Left cardiac atrium (tissue), 2 donors: Measurements from ENCODE around the gene GBP4. TPM values are rescaled to one million over a fixed set of nuclear protein-coding genes. Genes with fewer than 3 reads are reported as not detected.

Source experiments
- total RNA-seq, 2 donors: library from RNA; stranded (reverse); fragmentation: NEBNext Ultra II Directional; extraction: Animal tissue kit (Norgen Biotek cat#: 25700); gene quantifications; one replicate each; pipeline ENCODE4 v1.2.1, GENCODE V29; 2021
- donor health status: DM: no; HTN: yes; CAD: no; lungs with severe emphysema.
- donor health status: DM: yes; HTN: yes; CAD: no.

Gene GBP4
- total RNA-seq, 2 donors from 2014 or later = 6.2 to 7.1 TPM

Other genes with a start within 250 kb of the GBP4 start
- 10 to 100 TPM; 10.3 to 12.2 TPM for gene KYAT3, start 206.3 kb downstream of the GBP4 start, total RNA-seq
- gene RBMXL1, start 206.3 kb downstream of the GBP4 start, total RNA-seq = 10 to 100 TPM; 12.5 to 13.7 TPM
- 10 to 100 TPM in 1 of 2 donors, 1 to 10 TPM in 1; 8.2 to 11.1 TPM for gene GBP3, start 176.1 kb downstream of the GBP4 start, total RNA-seq
- gene GBP1, start 133.7 kb downstream of the GBP4 start, total RNA-seq = 10 to 100 TPM; 11.1 to 14.3 TPM
- 10 to 100 TPM; 16.1 to 24.0 TPM for gene GBP2, start 72.8 kb downstream of the GBP4 start, total RNA-seq
- gene GBP7, start 22.9 kb downstream of the GBP4 start, total RNA-seq = not detected
- gene GBP5, start 73.9 kb upstream of the GBP4 start, total RNA-seq = 1 to 10 TPM; 1.3 to 1.7 TPM
- gene GBP6, start 165.1 kb upstream of the GBP4 start, total RNA-seq = under 1 TPM in 1 of 2 donors, not detected in 1; 0.08 TPM